PC-9 (cell line): ENCODE data around the gene GFY.

Source experiments
- CTCF ChIP-seq: fragments of 200-600 bp; sonication (generic); conservative IDR thresholded peaks from 2 replicates; pipeline ENCODE4 v1.6.1; 2017; ENCODE audit warnings: mixed run types, antibody characterized with exemption, mild to moderate bottlenecking, moderate library complexity
- EZH2 ChIP-seq: fragments of 200-600 bp; sonication (generic); IDR thresholded peaks from 2 replicates; pipeline ENCODE4 v1.8.0; 2017; ENCODE audit warnings: antibody characterized with exemption, low read depth

DNA sequence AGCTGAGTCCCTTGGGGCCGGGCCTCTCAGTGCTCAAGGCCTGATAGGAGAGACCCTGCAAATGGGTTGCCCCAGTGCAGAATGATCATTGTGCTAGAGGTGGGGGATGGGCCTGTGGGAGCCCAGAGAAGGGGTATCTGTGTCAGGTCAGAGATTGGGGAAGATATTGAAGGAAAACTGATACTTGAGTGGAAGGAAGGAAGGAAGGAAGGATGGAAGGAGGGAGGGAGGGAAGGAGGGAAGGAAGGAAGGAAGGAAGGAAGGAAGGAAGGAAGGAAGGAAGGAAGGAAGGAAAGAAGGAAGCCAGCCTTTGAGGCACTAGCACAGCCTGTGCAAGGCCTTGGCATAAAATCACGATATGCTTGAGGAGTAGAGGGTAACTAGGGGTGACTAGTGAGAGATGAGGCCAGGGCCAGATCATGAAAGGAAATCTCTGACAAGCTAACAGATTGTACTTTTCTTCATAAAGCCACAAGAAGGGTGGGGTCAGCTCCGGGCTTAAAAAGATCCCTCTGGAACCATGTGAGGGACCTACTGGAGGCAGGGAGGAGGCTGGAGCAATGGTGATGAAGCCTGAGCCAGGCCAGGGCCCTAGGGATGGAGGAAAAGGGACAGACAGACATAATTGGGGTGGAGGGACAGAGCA lies 13.4 kb upstream of the GFY start:
- TF ChIP-seq CTCF (no peak), EZH2 (no peak)
